GM19372 (cell line): Measurements from ENCODE around the gene RNF111.
"Not testable (repeated sequence)": the region's sequence is repeated elsewhere in the genome, so short reads cannot be mapped to it uniquely, and the experiment has no call there.

Experiments used
- ATAC-seq: cut with Tn5 transposase; IDR thresholded peaks from one replicate; pipeline ENCODE4 v1.9.1; 2021; ENCODE audit warnings: mild to moderate bottlenecking, low read depth, moderate library complexity; ENCODE audit not compliant: unreplicated experiment

The RNF111 gene

DNA sequence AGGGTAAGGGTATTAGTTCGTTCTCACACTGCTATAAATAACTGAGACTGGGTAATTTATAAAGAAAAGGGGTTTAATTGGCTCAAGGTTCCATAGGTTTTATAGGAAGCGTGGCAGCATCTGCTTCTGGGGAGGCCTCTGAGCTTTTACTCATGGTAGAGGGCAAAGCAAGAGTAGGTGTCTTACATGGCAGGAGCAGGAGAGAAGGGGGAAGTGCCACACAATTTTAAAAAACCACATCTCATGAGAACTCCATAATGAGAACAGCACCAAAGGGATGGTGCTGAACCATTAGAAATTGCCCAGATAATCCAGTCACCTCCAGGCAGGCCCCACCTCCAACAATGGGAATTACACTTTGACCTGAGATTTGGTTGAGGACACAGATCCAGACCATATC lies 12.2 kb downstream of the RNF111 start:
- ATAC-seq = no peak

DNA sequence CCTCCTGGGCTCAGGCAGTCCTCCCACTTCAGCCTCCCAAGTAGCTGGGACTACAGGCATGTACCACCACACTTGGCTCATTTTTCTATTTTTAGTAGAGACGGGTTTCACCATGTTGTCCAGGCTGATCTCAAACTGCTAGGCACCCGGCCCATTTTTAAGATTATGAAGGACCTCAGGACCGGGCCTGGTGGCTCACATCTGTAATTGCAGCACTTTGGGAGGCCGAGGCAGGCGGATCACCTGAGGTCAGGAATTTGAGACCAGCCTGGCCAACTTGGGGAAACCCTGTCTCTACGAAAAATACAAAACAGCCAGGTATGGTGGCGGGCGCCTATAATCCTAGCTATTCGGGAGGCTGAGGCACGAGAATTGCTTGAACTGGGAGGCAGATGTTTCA lies 12.8 kb downstream of the RNF111 start:
- ATAC-seq = not testable (repeated sequence)

DNA sequence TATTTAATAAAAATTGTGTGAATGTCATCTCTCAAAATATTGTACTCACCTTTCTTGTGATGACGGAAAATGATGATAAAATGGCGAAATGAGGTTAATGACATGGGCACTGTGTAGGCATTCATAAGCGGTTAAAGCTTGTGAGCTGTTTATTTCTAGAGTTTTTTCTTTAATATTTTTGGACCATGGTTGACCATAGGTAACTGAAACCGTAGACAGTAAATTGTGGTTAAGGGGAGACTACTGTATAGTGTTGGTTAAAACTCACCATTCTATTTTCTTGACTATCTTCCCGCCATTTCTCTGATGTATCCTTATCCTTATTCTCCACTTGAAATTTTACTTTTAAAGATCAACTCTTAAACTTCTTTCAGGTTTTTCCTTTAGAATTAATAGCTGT lies 14.5 kb downstream of the RNF111 start:
- ATAC-seq = no peak

DNA sequence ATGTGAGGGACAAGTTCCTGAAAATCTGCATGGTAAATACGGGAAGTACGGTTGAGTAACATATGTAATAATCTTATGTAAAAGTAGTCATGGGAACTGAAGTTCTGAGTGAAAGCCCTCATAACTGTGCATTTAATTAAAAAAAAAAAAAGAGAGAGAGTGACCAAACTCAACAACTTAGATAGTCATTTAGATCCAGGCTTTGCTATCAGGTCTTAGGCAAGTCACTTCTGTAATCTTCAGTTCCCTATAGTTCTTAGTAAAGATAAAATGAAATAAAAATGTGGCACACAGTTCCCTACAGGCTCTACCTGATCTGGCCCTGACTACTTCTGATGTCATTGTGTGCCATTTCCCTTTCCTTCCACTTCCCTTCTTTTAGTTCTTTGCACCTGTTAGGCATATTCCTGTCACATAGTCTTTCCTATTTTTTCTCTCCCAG lies 15.0 kb downstream of the RNF111 start:
- no peak for ATAC-seq

DNA sequence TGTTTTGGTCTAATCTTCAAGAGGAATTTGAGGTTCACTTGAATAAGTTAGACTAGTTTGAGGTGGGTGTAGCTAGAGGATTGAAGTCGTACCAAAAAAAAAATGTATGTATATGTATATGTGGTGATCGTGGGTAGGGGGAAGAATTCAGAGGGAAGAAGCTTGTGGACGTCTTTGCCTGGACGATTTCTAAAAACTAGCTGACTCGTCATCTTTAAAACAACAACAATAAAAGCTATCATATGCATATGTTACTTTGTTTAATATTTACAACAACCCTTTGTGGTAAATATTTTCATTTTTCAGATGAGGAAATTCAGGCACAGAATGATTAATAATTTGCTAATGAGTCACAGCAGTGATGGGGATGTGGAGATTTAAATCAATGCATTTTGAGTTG lies 18.1 kb downstream of the RNF111 start:
- ATAC-seq = no peak

DNA sequence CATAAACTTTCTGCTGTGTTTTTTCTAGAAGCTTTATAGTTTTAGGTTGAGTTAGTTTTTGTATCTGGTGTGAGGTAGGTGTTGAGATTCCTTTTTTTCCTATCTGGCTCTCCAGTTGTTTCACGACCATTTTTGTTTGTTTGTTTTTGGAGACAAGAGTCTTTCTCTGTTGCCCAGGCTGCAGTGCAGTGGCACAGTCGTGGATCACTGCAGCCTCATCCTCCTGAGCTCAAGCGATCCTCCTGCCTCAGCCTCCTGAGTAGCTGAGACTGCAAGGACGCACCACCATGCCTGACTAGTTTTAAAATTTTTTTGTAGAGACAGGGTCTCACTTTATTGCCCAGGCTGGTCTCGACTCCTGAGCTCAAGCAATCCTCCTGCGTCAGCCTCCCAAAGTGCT lies 20.6 kb downstream of the RNF111 start:
- no peak for ATAC-seq

DNA sequence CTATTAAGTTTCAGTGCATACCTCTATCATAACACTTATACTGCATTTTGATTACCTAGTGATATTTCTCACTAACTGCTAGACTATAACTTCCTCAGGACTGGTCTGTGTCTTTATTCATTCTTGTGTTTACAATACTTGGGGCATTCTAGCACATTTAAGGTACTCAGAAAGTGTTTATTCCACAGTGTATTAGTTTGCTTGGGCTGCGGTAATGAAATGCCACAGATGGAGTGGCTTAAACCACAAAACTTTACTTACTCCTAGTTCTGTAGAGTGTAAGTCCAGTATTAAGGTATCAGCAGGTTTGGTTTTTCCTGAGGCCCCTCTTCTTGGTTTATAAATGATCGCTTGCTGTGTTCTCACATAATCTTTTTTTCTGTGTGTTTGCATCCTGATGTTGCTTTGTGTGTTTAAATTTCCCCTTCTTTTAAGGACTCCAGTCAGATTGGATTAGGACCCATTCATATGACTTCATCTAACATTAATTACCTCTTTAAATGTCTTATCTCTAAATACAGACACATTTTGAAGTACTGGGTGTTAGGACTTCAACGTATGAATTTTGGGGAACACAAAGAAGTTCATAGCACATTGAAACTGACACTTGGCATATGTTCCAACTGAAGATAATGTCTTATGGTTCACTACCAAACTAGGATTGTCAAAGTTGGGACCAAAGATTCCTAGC lies 23.9 kb downstream of the RNF111 start:
- no peak for ATAC-seq

DNA sequence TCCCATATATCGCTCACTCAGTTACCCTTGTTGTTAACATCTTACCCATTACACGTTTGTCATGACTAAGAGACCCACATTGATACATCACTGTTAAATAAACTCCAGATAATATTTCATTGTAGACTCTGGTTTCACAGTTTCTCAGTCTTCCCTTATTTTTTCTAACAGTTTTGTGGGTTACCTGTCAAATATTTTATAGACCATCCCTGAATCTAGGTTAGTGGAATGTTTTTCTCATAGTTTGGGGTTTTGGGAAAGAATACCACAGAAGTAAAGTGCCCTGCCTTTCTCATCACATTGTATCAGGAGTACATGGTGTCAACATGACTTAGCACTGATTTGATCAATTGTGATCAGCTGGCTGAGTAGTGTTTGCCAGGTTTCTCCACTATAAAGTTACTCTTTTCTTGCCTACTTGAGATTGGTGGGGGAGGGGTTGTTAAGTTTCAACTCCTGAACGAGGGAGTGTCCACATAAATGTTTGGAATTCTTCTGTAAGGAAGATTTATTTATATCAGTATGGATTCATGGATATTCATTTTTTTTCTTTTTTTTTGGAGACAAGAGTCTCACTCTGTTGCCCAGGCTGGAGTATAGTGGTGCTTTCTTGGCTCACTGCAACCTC lies 25.9 kb downstream of the RNF111 start:
- no peak for ATAC-seq

DNA sequence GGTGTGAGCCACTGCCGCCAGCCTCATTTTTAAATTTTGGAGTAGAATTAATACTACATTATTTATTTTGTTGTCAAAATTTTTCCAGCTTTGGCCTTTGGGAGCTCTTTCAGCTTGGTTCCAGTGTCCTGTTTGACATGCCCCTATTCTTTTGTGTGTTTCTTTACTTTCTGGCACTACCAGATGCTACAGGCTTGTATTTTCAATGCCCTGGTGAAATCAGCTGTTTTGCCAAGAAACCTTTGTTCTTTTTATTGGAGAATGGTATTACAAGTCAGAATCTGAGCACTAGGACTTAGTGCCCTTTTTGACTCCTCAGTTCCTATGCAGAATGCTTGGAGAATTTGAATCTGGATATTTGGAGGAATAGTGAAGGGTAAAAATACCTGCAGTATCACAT lies 26.6 kb downstream of the RNF111 start:
- no peak for ATAC-seq

DNA sequence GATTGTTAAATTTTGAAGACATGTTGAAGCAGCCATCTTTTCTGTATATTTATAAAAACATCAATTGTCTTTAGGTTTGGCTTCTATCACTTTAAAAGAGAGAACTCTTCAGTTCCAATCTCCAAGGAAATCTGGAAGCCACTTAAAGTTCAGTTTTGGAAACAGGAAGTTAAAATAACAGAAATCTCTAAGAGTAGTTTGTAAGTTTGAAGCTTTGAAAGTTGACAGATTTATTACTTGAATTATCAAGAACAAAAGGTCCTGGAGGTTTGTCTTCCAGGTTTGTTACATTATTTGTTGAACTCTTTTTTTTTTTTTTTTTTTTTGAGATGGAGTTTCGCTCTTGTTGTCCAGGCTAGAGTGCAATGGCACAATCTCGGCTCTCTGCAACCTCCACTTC lies 30.0 kb downstream of the RNF111 start:
- no peak for ATAC-seq

DNA sequence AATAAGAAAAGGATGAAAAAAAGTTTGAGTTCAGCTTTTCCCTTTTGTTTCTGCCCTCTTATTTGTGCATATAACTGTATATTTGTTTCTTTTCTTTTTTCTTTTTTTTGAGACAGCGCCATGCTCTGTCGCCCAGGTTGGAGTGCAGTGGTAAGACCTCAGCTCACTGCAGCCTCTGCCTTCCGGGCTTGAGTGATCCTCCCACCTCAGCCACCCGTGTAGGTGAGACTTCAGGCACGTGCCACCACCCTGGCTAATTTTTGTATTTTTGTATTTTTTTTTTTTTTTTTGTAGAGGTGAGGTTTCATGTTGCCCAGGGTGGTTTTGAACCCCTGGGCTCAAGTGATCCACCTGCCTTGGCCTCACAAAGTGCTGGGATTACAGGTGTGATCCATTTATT lies 31.4 kb downstream of the RNF111 start:
- no peak for ATAC-seq

DNA sequence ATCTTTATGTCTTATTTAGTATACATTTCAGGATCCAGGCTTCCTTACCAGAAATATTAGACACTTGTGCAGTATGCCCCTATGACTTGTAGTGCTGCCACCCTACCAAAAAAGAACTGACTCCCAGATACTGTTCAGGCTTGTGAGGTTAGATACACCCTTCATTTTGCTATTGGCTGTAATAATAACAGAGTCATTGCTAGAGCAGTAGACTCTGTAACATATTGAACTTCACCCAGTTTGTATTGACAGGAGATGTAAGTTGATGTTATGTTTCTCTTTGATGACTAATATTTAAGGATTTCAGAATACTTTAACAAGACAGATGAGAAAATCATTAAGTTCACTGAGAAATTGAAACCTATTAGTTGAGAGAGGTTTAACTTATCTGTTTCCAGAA lies 32.9 kb downstream of the RNF111 start:
- no peak for ATAC-seq

DNA sequence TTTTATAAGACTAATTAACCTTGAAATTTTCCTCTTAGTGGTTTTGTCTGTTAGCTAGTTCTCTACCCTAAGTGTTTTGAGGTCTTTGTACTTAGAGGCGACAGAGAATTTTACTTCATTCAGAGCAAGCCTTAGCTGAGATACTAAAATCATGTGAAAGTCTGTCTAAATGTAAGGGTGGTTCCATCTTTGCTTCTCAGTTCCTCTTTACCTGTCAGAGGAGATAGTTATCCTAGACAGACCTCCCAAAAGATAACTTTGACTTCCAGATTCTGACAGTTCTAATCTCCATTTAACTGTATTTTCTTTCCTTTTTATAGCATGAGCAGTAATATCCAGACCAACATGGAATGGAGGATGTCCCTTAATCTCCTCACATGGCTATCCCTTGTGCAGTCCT lies 34.7 kb downstream of the RNF111 start:
- no peak for ATAC-seq

DNA sequence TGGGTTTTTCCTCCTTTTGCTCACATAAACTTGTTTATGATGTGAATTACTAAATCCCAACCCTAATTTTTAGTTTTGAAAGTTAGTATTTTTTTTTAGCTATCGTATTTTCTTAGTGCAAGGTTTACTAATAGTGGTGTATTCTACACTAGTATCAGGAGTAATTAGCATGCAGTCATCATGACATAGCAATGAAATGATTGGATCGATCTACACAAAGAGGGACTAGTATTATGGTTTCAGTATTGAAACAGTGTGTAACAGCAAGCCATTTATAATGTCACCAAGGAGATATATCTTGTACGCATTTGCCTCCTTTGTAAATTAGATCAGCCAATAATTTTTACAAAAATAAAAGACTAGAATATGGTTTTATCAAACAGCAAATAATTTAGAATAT lies 38.7 kb downstream of the RNF111 start:
- ATAC-seq = no peak

DNA sequence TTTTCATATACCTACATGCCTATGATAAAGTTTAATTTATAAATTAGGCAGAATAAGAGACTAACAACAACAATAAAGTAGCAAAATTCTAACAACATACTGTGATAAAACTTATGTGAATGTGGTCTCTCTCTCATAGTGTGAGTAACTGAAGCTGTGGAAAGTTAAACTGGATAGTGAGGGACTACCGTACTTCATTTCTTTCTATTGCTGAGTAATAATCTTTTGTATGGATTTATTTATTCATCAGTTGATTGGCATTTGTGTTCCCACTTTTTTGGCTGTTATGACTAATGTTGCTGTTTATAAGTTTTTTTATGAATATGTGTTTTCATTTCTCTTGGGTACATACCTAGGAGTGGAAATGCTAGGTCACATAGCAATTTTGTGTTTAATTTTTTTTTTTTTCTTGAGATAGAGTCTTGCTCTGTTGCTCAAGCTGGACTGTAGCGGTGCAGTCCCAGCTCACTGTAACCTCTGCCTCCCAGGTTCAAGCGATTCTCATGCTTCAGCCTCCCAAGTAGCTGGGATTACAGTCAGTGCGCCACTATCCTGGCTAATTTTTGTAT lies 41.0 kb downstream of the RNF111 start:
- ATAC-seq = no peak

DNA sequence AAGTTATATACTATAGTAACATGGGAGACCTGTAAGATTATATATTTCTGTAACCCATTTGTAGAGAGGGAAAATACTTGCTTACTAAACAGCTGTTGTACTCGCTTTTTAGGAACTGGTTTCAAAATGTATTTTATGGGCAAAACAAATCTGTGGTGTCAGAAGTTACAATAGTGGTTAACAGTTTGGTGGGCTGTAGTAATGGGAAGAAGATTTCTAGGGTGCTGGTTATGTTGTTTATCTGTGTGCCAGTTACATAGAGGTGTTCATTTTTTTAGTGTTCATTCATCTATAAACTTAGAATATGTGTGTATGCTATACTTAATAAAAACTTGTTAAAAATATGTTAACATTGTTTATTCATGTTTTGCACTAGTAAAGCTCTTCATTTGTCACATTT lies 42.1 kb downstream of the RNF111 start:
- no peak for ATAC-seq

DNA sequence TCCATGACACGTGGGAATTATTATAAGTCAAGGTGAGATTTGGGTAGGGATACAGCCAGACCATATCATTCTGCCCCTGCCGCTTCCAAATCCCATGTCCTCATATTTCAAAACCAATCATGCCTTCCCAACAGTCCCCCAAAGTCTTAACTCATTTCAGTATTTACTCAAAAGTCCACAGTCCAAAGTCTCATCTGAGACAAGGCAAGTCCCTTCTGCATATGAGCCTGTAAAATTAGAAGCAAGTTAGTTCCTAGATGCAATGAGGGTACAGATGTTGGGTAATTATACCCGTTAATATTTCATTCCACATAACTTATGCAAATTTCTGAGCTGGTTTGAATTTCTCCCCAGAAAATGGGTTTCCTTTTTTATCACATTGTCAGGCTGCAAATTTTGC lies 47.7 kb downstream of the RNF111 start:
- ATAC-seq = no peak

DNA sequence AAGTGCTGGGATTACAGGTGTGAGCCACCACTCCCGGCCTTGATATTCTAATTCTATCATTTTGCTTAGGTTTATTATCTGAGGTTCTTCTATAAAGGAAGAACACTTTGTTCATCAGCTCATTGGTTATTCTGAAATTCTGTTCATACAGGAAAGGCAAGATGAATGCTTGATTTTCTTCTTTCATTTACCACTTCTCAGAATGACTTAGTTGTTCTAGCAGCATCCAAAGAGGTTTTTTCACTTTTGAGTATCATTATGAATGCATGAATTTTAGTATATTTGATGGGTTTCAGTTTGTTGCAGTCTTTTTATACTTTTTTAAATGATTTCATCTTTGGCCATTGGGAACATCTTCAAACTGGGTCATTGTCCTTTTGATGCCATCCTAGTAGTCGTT lies 51.8 kb downstream of the RNF111 start:
- ATAC-seq = no peak

DNA sequence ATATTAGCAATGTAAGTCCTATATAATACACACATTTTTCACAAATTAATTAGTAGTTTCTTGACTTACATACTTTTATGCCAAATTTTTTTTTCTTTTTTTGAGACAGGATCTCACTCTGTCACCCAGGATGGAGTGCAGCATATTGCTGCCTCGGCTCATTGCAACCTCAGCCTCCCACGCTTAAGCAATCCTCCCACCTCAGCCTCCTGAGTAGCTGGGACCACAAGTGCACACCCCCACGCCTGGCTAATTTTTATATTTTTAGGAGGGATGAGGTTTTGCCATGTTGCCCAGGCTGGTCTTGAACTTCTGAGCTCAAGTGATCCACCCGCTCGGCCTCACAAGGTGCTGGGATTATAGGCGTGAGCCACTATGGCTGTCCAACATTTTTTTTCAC lies 54.6 kb downstream of the RNF111 start:
- ATAC-seq = no peak

DNA sequence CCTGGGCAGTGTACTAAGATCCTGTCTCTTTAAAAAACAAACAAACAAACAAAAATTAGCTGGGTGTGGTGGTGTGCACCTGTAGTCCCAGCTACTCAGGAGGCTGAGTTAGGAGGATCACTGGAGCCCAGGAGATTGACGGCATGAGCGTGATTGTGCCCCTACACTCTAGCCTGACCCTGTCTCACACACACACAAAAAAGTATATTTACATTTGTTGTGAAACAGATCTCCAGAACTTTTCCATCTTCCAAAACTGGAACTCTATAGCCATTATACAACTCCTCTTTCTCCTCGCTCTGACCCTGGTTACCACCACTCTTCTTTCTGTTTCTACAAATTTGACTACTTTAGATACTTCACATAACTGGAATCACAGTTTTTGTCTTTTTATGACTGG lies 61.4 kb downstream of the RNF111 start:
- ATAC-seq = no peak

DNA sequence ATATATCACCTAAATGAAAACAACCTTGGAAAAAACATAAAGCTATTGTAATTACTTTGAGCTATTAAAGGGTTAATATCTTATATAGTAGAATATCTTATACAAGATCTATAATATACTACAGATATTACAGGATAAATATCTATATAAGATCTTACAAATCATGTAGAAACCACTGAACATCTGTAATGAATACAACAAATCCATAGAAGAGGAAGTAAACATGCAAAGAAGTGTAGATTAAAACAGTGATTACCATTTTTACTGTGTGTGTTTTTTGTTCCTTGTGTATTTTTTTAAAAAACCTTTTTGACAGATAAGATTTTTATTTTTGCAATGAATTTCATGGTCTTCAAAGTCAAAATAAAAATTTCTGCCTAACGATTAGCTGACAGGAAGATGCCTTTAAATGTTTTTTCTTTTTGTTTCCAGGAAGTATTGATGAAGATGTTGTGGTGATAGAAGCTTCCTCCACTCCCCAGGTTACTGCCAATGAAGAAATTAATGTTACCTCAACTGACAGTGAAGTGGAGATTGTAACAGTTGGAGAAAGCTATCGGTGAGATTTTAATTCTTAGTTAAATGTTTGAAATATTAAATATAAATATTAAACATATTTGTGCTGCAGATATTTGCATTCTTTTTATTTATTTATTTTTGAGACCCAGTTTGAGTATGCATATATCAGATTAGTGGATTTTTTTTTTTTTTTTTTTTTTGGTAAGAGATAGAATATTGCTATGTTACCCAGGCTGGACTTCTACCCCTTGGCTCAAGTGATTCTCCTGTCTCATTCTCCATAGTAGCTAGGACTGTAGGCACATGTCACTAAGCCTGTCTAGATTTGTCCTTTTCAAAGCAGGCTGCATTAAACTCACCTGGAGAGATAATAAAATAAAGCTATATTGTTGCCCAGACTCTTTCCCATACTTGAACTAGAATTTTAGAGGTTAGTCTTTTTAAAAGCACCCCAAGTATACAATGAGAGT lies 64.7 kb downstream of the RNF111 start:
- no peak for ATAC-seq
